ENCODE measurements around the gene IRX4.

Gene IRX4

DNA sequence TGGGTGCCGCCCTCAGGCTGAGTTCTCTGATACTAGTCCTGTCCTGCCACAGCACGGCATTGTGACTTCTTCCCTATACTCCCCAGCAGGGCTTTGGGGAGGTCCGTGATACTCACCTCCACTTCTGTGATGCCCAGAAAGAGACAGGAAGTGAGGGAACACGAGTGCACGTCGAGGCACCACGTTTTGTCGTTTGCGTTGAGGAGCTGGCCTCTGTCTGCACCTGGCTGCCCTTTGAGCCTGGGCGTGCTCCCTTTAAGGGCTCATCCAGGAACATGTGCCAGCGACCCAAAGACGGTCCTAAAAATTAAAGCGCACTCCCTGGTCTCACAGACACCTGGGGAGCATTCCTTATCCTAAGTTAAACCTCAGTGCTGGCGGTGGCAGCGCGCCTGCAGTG is 8.7 kb upstream of the IRX4 start:
- no peak overlapping the region for H3K4me3 ChIP-seq (ENCODE audit: low read length)
- TF ChIP-seq ZNF274 (IDR thresholded peaks at IDR 0.05; ENCODE audit: low read depth, low read length) = no peak

DNA sequence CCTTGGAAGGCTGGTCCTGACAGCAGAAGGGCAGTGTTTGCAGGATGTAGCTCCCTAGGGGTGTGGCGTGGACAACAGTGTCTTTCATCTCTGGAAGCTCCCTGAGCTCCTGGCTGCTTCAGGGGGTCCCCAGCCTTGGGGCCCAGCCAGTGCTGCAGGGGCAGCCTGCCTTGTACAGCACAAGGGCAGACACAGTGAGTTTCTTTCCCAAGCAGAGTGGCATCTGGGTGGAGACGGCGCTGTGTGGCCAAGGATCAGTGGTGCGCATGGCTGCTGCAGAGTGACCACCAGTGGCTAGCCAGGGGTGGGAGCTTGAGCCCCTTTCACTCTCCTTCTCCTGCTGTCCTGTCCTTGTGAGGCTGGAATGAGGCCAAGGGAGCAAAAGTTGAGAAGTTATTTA is 7.6 kb upstream of the IRX4 start:
- no peak overlapping the region for H3K4me3 ChIP-seq (ENCODE audit: low read length)
- TF ChIP-seq ZNF274 (IDR thresholded peaks at IDR 0.05; ENCODE audit: low read depth, low read length) = no peak

DNA sequence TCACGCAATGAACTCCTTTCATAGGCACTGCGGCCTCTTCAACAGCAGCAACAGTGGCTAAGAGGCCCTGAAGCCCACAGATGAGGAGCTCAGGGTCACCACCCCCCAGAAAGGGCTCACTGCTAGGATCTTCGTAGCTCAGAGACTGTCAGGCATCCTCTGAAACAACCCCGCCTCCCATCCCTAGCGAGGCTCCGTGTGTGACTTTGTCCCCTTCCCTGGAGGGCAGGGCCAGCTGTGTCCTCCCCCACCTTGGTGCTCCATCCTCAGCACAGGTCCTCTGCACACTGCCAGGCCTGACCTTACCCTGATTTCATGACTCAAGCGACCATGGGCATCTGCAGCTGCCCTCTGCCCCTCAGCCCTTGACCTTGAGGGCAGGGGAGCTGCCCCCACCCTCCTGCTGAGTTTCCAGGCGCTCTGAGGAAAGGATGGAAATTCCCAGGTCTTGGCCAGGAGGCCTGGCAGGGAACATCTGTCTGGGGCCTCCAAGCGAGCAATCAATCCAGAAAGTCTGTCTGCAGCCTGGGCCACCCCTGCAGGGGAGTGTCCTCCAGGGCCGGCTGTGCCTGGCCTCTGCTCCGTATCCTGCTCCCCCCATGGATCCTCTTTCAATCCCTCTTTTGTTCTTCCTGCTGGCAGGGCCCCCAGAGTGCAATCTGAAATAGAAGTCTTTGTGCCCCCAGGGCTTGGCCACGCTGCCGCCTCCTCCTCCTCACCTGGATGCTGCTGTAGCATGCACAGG is 6.8 kb upstream of the IRX4 start:
- TF ChIP-seq ZNF274 (IDR thresholded peaks at IDR 0.05; ENCODE audit: low read depth, low read length) = no peak
- no peak overlapping the region for H3K4me3 ChIP-seq (ENCODE audit: low read length)

DNA sequence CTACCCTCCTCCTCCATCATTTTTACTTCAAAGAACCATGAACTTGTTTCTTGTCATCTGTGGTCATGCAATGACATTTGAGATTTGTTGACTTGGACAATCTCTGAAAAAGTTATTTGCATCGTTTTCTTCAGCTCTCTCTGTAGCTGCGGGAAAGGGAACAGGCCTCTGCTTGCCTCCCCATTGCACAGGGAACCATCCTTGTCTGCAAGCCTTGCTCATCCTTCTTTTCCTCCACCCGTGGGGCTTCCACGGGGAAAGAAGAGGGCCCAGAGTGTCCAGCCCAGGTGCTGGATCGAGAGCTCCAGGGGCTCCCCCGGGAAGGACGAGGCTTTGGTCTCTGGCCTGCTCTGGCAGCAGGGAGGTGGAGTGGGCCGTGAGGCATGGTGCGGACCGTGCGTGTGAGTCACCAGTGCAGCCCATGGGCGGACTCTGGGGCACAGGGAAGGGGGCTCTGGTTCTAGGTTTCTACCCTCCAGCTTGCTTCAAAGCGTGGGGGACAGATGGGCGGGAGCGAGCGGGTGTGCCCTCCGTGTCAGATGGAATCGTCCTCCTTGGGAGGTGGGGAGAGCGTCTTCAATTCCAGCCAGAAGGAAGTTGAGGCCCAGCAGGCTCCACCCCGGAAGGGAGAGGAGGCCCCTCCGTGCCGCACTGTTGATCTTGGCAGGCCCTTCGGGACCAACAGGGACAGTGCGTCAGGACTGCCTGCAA is 6.0 kb upstream of the IRX4 start:
- no peak for TF ChIP-seq ZNF274 (IDR thresholded peaks at IDR 0.05; ENCODE audit: low read depth, low read length)
- H3K4me3 ChIP-seq (ENCODE audit: low read length) = no peak overlapping the region

DNA sequence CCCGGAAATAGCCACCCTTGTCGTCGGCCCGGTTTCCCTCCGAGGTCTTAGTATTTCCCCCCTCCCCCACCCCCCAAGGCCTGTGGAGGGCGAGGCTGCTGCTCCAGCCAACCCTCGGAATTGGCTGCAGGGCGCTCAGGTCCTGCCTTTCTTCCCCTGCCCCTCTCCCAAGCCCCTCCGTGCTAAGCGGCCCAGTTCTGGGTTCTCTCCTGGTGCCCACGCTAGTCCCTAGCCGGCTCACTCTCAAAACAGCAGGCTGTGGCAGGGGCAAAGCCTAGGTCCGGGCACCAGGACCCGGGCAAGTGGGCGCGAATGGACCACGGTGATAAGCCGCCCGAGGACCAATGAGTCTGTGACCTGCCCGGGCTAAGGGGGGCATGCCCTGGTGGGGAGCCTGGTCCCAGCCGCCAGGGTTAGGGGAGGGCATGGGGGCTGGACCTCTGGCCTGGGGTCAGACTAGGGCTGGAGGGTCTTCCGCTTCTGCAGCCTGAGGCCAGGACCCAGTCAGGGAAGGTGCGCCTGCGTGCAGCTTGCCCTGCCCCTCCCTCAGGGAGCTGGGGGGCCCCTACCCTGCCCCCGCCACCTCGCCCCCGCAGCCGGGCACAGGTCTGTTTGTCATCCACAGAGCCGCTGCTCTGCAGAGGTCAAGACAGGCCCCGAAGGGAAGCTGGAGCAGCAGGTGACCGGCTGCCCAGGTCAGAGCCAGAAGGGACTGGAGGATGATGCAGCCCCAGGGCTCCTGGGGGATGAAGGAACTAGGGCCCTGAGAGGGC is 5.0 kb upstream of the IRX4 start:
- H3K4me3 ChIP-seq (ENCODE audit: low read length) = no peak overlapping the region
- no peak for TF ChIP-seq ZNF274 (IDR thresholded peaks at IDR 0.05; ENCODE audit: low read depth, low read length)

GRCh38 chr5:1886846-1887587 is 4.3 kb upstream of the IRX4 start:
- no peak for TF ChIP-seq ZNF274 (IDR thresholded peaks at IDR 0.05; ENCODE audit: low read depth, low read length)
- H3K4me3 ChIP-seq (ENCODE audit: low read length) = no peak overlapping the region

DNA sequence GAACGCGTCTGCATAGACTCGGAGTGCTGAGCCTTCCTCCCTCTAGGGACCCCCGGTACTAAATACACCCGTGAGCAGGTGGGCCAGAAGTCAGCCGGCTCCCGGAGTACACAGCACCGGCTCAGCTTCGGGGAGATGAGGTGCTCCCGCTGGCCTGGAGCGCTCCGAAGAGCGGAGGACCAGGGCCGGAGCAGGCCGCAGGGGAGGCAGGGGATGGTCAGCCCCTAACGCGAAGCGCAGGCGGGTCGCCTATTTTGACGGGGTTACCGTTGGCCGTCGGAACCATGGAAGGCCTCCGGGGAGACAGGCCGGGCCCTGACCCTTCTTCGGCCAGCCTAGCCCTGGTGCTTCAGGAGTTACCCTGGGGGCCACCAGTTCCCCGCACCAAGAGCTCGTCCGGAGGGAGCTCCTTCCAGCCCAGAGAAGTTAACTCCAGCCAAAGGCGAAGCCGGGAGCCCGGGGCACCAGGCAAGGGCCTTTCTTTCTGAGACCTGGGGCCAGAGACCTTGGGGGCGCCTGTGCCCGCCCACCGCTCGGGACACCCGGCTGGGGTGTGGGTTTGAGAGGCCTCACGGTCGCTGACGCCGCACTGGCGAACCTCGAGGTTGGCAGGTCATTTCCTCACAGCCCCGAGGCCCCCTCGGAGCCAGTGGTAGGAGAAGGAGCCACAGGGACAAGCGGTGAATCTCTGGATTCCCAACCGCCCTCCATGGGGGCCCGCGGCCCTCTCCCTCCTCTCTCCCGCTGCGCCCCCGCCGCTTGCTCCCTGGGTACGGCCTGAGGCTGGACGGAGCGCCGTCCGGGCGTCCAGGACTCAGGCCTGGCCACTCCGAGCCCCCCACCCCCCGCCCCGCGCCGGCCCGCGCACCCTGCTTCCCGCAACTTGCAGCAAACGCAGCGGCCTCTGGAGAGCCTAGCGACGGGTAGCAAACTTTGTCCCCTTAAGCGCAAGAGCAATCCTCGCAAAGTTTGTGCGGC is 3.4 kb upstream of the IRX4 start:
- TF ChIP-seq ZNF274 (IDR thresholded peaks at IDR 0.05; ENCODE audit: low read depth, low read length) = no peak
- no peak overlapping the region for H3K4me3 ChIP-seq (ENCODE audit: low read length)

DNA sequence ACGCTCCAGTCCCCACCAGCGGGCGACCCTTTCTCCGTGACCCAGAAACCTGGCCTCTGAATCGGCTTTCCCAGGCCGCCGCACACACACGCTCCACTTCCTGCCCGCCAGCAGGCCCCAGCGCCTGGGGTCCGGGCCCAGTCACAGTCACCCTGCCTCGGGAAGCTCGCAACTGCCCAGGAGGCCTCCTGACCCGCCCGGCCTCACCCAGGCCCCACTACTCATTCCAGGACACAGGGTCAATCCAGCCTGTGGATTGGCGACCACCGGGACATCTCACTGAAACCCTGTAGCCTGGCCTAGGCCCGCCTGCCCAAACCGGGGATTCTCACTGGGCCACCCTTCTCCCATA is 2.7 kb upstream of the IRX4 start:
- H3K4me3 ChIP-seq (ENCODE audit: low read length) = no peak overlapping the region
- no peak for TF ChIP-seq ZNF274 (IDR thresholded peaks at IDR 0.05; ENCODE audit: low read depth, low read length)

DNA sequence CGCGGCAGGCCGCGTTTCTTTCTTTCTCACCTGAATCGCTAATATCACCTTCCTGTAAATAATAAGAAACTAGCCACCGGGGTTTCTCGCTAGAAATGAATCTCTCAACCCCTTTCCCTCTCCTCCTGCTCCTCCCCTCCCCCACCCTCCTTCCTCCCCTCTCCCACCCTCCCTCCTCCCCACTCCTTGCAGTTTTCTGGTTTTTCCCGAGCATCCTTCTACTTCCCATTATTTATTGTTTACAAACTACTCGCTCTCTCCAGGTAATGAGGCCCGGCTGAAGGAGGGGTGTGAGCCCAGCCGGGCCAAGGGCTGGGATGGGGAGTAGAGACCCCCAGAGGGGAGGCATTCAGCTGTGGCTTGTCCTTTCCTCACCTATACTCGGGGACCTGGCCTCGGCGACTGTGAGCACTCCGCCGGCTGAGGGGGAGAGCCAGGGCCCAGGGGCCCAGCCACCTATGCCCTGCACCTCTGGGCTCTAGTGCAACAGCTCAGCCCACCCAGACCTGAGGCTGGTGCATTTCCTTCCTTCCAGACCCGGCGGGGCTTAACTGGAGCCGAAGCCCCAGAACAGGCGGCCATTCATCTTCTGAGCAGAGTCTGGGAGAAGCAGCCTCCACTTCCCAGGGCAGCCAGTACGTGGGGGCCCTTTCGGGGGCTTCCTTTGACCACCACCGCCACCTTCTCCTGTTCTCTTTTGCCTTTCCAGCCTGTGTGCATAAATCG is 2.1 kb upstream of the IRX4 start:
- H3K4me3 ChIP-seq (ENCODE audit: low read length) = no peak overlapping the region
- TF ChIP-seq ZNF274 (IDR thresholded peaks at IDR 0.05; ENCODE audit: low read depth, low read length) = no peak

- TF ChIP-seq ZNF274 (IDR thresholded peaks at IDR 0.05; ENCODE audit: low read depth, low read length) = no peak
- H3K4me3 ChIP-seq (ENCODE audit: low read length) = no peak overlapping the region
Observed at GRCh38 chr5:1883925-1884677, 1.4 kb upstream of the IRX4 start.

DNA sequence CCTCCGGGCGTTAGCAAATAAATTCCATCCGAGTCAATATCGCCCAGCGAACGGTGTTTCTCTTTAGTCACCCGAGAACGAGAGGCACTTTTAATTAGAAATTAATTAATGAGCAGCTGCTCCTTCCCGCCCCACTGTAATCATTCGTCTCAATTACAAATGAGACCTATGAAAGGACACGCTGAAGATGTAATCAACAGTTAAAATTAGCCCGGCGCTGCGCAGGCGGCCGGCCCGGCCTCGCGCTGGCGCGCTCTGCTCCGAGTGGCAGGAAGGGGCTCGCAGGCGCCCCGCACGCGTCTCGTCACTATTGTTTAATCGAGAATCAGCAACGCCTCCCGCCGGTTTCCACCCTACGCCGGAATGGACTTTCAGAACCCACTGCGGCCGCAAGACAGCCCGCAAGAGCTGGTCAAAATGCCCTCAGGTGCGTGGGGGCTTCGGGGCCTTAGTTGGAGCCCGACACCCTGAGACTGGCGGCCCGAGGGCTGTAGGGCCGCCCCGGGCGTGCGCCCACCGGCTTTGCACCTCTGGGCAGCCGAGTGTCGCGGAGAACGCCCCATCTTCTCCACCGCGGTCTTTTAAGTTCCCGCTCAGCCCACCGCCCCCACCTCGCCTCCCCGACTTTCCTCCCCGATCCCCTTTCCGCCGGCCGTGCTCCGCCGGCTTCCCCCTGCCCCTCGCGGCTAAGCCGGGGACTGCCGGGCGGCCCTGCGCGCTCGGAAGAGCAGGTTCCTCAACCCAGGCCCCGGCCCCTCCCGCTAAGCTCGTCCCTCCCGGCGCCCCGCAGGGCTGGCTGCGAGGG is 597 bp upstream of the IRX4 start:
- TF ChIP-seq ZNF274 (IDR thresholded peaks at IDR 0.05; ENCODE audit: low read depth, low read length) = no peak
- no peak overlapping the region for H3K4me3 ChIP-seq (ENCODE audit: low read length)
